ENCODE measurements around the gene DEPDC4. TPM values are rescaled to one million over a fixed set of nuclear protein-coding genes. Genes with fewer than 3 reads are reported as not detected.
"Not testable (repeated sequence)": the region's sequence is repeated elsewhere in the genome, so short reads cannot be mapped to it uniquely, and the experiment has no call there.

The DEPDC4 gene
- polyA plus RNA-seq, 1 experiment: 1.3 TPM

DNA sequence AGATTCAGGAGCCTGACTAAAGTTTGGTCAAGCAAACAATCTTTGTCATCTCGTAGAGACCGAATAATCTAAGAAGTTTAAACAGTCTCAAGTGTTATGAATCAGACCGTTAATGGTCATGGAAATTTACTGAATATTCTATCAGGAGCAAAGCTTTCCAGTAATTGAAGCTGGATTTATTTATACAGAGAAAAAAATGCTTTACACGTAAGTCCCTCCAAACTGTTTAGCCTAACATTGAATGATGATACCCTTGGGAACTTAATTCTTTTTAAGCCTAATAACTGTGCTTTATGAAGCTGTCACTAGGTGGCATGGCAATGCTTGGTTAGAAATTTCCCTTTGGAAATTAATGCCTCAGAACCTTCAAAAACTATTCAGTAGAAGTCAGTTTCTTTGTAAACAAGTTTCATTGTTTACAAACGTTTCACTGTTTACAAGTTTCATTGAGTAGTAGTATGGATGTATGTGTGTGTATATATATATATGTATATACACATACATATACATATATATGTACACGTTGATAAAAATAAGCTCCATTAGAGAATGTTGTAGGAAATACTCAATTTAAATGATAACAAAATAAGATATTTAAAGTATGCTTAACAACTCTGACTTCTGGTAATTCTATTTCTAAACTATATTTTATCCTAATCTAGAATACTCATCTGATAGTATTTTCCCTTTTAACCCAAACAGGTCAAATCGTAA lies 32.1 kb downstream of the DEPDC4 start:
- Histone ChIP-seq H3K4me3 (ENCODE audit: low read depth, low read length) (no peak overlapping the region), H3K27me3 (ENCODE audit: control insufficient read depth, insufficient read depth, low read length) (no peaks in the 10 kb centered on the region), H3K27ac (ENCODE audit: low read depth, low read length) (peak overlapping the region; percentile 62), H3K9me3 (ENCODE audit: control insufficient read depth, insufficient read depth, low read length) (no peaks in the 10 kb centered on the region)
- TF ChIP-seq, protein P1, sequence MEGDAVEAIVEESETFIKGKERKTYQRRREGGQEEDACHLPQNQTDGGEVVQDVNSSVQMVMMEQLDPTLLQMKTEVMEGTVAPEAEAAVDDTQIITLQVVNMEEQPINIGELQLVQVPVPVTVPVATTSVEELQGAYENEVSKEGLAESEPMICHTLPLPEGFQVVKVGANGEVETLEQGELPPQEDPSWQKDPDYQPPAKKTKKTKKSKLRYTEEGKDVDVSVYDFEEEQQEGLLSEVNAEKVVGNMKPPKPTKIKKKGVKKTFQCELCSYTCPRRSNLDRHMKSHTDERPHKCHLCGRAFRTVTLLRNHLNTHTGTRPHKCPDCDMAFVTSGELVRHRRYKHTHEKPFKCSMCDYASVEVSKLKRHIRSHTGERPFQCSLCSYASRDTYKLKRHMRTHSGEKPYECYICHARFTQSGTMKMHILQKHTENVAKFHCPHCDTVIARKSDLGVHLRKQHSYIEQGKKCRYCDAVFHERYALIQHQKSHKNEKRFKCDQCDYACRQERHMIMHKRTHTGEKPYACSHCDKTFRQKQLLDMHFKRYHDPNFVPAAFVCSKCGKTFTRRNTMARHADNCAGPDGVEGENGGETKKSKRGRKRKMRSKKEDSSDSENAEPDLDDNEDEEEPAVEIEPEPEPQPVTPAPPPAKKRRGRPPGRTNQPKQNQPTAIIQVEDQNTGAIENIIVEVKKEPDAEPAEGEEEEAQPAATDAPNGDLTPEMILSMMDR (IDR thresholded peaks at IDR 0.05; ENCODE audit: low read depth, low read length): peak; percentile 83
- CTCF ChIA-PET: interaction anchor here (0.5 to 3.3 kb wide), 52 partner anchors 10 to 1162 kb away, joined by 3 to 63 read pairs (median 4); partner anchors contain the start of genes ACTR6, DEPDC4 and SCYL2
- peak; percentile 51 for DNase-seq (ENCODE audit: low read depth, low spot score)
- POLR2A ChIA-PET: interaction anchor here (1.4 kb wide), 1 partner anchor 32 kb away, joined by 3 read pairs; the partner anchor contains the start of genes DEPDC4 and SCYL2

DNA sequence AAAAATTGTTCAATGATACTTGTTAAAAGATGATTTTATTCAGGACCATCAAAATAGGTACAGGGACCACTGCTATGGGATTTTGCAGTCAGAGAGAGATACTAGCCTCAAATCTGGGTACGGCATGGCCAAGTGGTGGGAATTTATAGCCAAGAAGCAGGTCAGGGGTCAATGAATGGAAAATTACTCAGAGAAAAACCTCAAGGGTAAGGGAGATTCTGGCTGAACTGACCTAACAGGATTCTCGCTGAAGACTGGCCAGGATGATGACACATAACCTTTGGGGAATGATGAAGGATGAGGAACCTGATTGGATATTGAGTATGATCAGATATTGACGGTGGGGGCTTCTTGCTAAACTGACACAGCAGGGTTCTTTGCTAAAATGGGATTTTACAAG lies 32.7 kb downstream of the DEPDC4 start:
- Histone ChIP-seq H3K27ac (ENCODE audit: low read depth, low read length) (peak overlapping the region; percentile 62), H3K27me3 (ENCODE audit: control insufficient read depth, insufficient read depth, low read length) (no peaks in the 10 kb centered on the region), H3K9me3 (ENCODE audit: control insufficient read depth, insufficient read depth, low read length) (no peaks in the 10 kb centered on the region), H3K4me3 (ENCODE audit: low read depth, low read length) (no peak overlapping the region)
- peak; percentile 2 for DNase-seq (ENCODE audit: low read depth, low spot score)
- CTCF ChIA-PET: interaction anchor here (0.6 to 3.3 kb wide), 28 partner anchors 9 to 508 kb away, joined by 3 to 63 read pairs (median 6); partner anchors contain the start of genes DEPDC4 and SCYL2
- TF ChIP-seq, protein P1 (IDR thresholded peaks at IDR 0.05; ENCODE audit: low read depth, low read length): no peak
- POLR2A ChIA-PET: interaction anchor here (1.4 kb wide), 1 partner anchor 33 kb away, joined by 3 read pairs; the partner anchor contains the start of genes DEPDC4 and SCYL2

DNA sequence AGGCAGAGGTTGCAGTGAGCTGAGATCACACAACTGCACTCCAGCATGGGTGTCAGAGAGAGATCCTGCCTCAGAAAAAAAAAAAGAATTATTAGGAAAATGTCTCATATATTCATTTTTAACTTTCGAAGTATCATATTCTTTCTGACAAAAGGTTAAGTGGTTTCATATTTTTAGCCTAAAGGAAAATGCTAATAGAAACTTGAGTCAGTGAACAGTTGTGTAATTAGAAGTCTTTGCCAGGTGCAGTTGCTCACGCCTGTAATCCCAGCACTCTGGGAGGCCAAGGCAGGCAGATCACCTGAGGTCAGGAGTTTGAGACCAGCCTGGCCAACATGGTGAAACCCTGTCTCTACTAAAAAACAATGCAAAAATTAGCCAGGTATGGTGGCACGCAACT lies 35.0 kb downstream of the DEPDC4 start:
- H3K4me3 ChIP-seq (ENCODE audit: low read depth, low read length); H3K9me3 ChIP-seq (ENCODE audit: control insufficient read depth, insufficient read depth, low read length); DNase-seq (ENCODE audit: low read depth, low spot score); H3K27me3 ChIP-seq (ENCODE audit: control insufficient read depth, insufficient read depth, low read length); H3K27ac ChIP-seq (ENCODE audit: low read depth, low read length); POLR2A ChIA-PET: not testable (repeated sequence)
- CTCF ChIA-PET: interaction anchor here (1.0 to 1.6 kb wide), 3 partner anchors 14 to 323 kb away, joined by 3 to 7 read pairs (median 3); no protein-coding TSS in a partner anchor

DNA sequence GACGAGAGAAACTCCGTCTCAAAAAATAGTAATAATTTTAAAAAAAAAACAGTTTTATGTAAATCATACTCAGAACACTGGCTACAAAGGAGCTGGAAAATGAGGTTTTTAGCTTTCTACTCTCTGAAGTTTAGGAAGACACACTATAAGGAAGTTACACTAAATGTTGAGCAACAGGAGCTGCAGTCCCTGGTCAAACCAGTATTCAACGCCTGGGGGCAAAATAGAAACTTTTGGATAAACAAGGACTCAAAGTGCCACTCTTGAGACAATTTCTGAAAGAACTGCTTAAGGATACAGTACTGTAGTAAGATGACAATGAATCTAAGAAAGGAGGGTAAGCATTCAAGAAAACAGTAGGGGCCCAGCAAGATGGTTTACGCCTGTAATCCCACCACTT lies 37.0 kb downstream of the DEPDC4 start:
- H3K27me3 ChIP-seq (ENCODE audit: control insufficient read depth, insufficient read depth, low read length): no peaks in the 10 kb centered on the region
- H3K27ac ChIP-seq (ENCODE audit: low read depth, low read length): no peak overlapping the region
- H3K4me3 ChIP-seq (ENCODE audit: low read depth, low read length): no peak overlapping the region
- TF ChIP-seq, protein P1 (IDR thresholded peaks at IDR 0.05; ENCODE audit: low read depth, low read length): no peak
- ChIA-PET CTCF (interaction anchor here (0.6 to 1.3 kb wide), 5 partner anchors 84 to 325 kb away, joined by 3 to 5 read pairs (median 4); no protein-coding TSS in a partner anchor), POLR2A (no interaction called here)
- H3K9me3 ChIP-seq (ENCODE audit: control insufficient read depth, insufficient read depth, low read length): no peaks in the 10 kb centered on the region
- no peak for DNase-seq (ENCODE audit: low read depth, low spot score)

DNA sequence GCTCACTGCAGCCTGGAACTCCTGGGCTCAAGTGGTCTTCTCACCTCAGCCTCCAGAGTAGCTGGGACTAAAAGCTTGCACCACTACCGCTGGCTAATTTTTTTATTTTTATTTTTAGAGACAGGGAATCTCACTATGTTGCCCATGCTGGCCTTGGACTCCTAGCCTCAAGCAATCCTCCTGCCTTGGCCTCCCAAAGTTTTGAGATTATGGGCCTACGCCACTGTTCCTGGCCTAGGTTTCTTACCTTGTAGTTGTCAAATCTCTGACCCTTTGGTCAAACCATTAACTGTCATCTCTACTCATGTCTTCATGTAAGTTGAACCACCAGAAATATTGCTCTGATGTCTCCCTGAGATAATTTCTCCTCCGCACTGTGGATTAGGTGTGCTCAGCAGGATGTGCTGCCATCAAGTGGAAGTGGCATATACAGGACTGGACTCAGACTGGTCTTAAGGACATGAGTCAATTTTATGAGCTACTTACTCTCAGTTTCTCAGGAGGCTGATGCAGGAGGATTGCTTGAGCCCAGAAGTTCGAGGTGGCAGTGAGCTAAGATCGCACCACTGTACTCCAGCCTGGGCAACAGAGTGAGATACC lies 37.7 kb downstream of the DEPDC4 start:
- no peaks in the 10 kb centered on the region for H3K9me3 ChIP-seq (ENCODE audit: control insufficient read depth, insufficient read depth, low read length)
- no peak for DNase-seq (ENCODE audit: low read depth, low spot score)
- TF ChIP-seq, protein P1 (IDR thresholded peaks at IDR 0.05; ENCODE audit: low read depth, low read length): no peak; the same call in 1 of the 2 replicates
- ChIA-PET POLR2A (no interaction called here), CTCF (interaction anchor here (0.6 to 1.3 kb wide), 7 partner anchors 13 to 326 kb away, joined by 3 to 4 read pairs (median 3); partner anchors contain the start of genes DEPDC4 and SCYL2)
- no peaks in the 10 kb centered on the region for H3K27me3 ChIP-seq (ENCODE audit: control insufficient read depth, insufficient read depth, low read length)
- no peak overlapping the region for H3K27ac ChIP-seq (ENCODE audit: low read depth, low read length)
- no peak overlapping the region for H3K4me3 ChIP-seq (ENCODE audit: low read depth, low read length)

Data from AG04450 (cell line).